Measurements from ENCODE around the gene RPL18A.

DNA sequence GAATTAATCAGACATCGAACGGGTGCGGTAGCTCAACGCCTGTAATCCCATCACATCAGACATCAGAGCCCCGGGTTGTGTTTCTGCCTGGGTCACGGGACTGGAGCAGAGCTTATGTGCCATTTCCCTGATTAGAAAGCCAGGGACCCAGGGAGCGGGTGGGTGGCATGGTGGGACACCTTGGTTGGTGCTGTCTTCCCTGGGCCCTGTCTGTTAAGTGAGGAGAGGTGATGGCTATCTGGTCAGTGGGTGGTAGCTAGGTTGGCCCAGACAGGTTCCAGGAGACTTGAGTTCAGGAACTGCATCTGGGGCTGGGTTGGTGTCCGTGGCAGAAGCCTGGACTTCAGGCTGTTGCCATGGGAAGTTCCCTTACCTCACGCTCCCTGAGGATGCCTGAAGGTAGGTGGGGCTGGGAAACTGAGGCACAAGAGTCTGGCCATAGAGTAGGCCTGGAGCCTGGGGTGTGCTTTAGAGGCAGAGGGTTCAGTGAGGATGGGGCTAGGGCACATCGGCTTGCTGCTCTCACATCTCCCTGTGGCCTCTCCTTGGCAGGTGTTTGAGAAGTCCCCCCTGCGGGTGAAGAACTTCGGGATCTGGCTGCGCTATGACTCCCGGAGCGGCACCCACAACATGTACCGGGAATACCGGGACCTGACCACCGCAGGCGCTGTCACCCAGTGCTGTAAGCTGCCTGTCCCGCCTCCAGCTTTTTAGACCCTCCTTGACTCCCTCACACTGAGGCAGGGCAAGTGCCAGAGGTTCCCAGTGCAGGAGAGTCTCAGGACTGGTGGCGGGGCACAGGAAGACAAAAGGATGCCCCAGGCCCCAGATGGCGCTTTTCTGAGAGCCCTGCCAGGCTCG is 2.1 kb downstream of the RPL18A start:
- TF ChIP-seq, protein P1, sequence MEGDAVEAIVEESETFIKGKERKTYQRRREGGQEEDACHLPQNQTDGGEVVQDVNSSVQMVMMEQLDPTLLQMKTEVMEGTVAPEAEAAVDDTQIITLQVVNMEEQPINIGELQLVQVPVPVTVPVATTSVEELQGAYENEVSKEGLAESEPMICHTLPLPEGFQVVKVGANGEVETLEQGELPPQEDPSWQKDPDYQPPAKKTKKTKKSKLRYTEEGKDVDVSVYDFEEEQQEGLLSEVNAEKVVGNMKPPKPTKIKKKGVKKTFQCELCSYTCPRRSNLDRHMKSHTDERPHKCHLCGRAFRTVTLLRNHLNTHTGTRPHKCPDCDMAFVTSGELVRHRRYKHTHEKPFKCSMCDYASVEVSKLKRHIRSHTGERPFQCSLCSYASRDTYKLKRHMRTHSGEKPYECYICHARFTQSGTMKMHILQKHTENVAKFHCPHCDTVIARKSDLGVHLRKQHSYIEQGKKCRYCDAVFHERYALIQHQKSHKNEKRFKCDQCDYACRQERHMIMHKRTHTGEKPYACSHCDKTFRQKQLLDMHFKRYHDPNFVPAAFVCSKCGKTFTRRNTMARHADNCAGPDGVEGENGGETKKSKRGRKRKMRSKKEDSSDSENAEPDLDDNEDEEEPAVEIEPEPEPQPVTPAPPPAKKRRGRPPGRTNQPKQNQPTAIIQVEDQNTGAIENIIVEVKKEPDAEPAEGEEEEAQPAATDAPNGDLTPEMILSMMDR (IDR thresholded peaks at IDR 0.05; ENCODE audit: insufficient read depth, low read length), result no peak
- TF ChIP-seq POLR2AphosphoS5 (IDR thresholded peaks at IDR 0.05; ENCODE audit: low read depth) (no peak; the same call in 1 of the 2 replicates), GABPA (IDR thresholded peaks at IDR 0.05; ENCODE audit: low read depth) (no peak)
- TF ChIP-seq, protein P2, sequence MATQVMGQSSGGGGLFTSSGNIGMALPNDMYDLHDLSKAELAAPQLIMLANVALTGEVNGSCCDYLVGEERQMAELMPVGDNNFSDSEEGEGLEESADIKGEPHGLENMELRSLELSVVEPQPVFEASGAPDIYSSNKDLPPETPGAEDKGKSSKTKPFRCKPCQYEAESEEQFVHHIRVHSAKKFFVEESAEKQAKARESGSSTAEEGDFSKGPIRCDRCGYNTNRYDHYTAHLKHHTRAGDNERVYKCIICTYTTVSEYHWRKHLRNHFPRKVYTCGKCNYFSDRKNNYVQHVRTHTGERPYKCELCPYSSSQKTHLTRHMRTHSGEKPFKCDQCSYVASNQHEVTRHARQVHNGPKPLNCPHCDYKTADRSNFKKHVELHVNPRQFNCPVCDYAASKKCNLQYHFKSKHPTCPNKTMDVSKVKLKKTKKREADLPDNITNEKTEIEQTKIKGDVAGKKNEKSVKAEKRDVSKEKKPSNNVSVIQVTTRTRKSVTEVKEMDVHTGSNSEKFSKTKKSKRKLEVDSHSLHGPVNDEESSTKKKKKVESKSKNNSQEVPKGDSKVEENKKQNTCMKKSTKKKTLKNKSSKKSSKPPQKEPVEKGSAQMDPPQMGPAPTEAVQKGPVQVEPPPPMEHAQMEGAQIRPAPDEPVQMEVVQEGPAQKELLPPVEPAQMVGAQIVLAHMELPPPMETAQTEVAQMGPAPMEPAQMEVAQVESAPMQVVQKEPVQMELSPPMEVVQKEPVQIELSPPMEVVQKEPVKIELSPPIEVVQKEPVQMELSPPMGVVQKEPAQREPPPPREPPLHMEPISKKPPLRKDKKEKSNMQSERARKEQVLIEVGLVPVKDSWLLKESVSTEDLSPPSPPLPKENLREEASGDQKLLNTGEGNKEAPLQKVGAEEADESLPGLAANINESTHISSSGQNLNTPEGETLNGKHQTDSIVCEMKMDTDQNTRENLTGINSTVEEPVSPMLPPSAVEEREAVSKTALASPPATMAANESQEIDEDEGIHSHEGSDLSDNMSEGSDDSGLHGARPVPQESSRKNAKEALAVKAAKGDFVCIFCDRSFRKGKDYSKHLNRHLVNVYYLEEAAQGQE (IDR thresholded peaks at IDR 0.05; ENCODE audit: insufficient replicate concordance, low read depth), result no peak
